GM18511 (cell line): ENCODE data around the gene TMEM41B.
"Not testable (repeated sequence)": the region's sequence is repeated elsewhere in the genome, so short reads cannot be mapped to it uniquely, and the experiment has no call there.

Experiments
- ATAC-seq: cut with Tn5 transposase; IDR thresholded peaks from one replicate; pipeline ENCODE4 v1.9.1; 2021; ENCODE audit warnings: mild to moderate bottlenecking, moderate library complexity; ENCODE audit not compliant: unreplicated experiment

Gene TMEM41B

GRCh38 chr11:9314291-9315077, at the start of gene TMEM41B:
Gene TMEM41B, minus strand, starts transcription at chr11:9314593. Its CDS starts 152 bp downstream, at chr11:9314441.
- peak; percentile 97 for ATAC-seq

GRCh38 chr11:9362393-9362863, 48.0 kb upstream of the TMEM41B start:
- no peak for ATAC-seq

GRCh38 chr11:9360862-9361622, 46.6 kb upstream of the TMEM41B start:
- ATAC-seq = not testable (repeated sequence)

GRCh38 chr11:9357041-9357440, 42.6 kb upstream of the TMEM41B start:
- no peak for ATAC-seq

- no peak for ATAC-seq
Measured at GRCh38 chr11:9351321-9351881, 37.0 kb upstream of the TMEM41B start.

DNA sequence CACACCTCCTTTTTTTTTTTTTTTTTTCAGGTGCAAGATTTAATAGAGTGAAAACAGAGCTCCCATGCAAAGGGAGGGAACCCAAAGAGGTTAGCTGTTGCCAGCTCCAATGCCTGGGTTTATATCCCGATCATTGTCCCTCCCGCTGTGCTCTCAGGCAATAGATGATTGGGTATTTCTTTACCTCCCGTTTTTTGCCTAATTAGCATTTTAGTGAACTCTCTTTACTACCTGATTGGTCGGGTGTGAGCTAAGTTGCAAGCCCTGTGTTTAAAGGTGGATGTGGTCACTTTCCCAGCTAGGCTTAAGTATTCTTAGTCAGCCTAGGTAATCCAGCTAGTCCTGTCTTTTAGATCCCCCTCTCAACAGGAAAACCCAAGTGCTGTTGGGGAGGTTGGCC, 33.4 kb upstream of the TMEM41B start:
- ATAC-seq = not testable (repeated sequence)

DNA sequence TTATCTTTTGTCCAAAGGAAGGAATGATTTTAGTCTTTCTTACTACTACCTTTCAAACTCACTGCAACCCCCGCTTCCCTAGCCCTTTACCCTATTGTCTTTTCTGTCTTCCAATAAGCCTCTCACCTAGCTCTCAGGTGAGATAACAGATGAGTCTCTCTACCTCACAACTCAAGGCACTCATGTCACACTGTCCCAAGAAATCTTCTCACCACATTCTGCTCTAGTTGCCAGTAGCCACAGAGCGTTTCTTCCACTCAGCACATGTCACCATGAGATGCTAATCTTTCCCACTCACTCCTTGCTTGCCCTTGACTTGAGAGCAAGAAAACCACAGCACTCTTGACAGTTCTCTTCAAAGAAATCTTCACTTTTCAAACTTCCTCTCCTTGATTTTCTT, 32.7 kb upstream of the TMEM41B start:
- ATAC-seq = no peak

GRCh38 chr11:9344061-9344680, 29.8 kb upstream of the TMEM41B start:
- ATAC-seq = no peak

DNA sequence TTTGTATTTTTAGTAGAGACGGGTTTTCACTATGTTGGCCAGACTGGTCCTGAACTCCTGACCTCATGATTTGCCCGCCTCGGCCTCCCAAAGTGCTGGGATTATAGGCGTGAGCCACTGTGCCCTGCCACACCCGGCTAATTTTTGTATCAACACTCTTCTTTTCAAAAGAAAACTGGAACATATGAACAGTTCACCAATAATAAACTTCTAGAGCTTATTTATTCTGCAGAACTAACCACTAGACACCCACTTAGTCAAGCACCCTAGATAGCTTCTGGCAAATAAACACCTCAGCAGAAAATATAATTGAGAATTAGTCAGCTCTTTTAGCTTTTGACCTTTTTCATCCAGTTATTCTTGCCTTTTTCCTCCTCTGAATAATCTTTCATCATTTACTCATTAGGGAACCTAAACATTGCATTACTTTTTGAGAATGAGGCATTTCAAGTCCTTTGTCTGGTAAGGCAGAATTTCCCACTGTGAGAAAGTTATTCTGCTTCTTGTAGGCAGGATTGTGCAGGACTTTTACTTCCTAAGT, 27.3 kb upstream of the TMEM41B start:
- no peak for ATAC-seq

DNA sequence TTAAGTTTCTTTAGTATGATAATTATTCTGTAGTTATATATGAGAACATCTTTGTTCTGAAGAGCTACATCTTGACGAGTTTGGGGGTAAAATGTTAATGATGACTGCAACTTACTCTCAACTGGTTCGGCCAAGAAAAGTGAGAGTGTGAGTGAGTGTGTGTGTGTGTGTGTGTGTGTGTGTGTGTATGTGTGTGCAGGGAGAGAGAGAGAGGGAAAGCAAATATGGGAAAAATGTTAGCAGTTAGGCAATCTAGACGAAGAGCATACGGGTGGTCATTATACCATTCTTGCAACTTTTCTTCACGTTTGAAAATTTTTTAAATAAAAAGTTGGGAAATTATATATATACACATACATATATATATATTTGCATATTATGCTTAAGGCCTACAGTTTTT, 18.3 kb upstream of the TMEM41B start:
- no peak for ATAC-seq

DNA sequence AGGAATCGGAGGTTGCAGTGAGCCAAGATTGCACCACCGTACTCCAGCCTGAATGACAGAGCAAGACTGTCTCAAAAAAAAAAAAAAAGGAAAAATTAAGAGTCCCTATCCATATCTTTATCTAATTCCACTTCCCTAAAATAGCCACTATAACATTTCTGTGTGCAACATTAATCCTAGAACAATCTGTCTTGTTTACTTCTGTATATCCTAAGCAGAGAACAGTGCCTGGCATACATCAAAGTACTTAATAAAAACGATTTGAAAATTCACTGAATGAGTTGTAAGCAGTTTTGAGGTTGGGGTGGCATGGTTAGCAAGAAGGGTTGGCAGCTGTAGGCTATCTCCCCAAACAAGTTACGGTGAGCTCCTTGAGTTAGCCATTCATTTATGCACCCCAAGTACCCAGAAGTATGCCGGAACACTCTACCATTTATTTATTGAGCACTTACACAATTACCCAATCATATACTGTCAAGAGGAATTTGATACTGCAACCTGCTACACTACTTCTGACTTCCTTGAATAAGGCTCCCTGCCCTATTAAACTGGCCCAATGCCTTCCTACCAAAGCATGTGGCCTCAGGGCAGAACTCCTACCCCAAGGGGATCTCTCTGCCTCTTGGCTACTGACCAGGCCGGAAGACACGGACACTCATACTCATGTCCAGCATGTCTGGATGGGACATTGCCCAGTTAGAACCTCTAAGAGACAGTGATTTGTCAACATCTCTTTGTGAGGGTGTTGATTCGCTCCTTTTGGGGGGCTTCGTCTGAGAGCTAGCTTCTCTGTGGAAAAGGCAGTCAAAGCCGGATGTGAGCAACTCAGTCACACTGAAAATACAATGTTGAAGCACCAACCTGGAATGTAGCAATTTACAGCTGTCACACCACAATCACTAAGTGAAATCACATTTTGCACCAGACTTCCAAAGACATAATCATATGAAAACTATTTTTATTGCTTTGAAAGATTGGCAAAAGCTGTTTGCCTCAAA, 16.3 kb upstream of the TMEM41B start:
- ATAC-seq = no peak

GRCh38 chr11:9320047-9320446, 5.7 kb upstream of the TMEM41B start:
- no peak for ATAC-seq

DNA sequence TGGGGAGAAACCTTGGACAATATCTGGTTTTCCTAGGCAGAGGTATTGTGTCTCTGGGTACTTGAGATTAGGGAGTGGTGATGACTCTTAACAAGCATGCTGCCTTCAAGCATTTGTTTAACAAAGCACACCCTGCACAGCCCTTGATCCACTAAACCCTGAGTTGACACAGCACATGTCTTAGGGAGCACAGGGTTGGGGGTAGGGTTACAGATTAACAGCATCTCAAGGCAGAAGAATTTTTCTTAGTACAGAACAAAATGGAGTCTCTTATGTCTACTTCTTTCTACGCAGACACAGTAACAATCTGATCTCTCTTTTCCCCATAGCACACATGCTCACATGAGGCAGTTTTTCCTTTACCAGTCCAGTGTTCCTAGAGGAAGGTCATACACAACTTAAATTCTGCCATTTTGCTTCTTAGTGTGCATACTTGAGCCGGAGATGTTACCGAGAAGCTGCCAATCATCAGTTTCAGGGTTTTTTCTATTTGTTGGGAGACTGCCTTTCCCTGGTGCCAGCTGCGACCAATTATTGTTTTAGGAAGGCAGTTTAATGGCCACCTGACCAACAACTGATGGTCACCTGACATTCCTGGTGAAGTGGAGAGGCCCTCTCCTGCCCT, 5.1 kb upstream of the TMEM41B start:
- not testable (repeated sequence) for ATAC-seq

DNA sequence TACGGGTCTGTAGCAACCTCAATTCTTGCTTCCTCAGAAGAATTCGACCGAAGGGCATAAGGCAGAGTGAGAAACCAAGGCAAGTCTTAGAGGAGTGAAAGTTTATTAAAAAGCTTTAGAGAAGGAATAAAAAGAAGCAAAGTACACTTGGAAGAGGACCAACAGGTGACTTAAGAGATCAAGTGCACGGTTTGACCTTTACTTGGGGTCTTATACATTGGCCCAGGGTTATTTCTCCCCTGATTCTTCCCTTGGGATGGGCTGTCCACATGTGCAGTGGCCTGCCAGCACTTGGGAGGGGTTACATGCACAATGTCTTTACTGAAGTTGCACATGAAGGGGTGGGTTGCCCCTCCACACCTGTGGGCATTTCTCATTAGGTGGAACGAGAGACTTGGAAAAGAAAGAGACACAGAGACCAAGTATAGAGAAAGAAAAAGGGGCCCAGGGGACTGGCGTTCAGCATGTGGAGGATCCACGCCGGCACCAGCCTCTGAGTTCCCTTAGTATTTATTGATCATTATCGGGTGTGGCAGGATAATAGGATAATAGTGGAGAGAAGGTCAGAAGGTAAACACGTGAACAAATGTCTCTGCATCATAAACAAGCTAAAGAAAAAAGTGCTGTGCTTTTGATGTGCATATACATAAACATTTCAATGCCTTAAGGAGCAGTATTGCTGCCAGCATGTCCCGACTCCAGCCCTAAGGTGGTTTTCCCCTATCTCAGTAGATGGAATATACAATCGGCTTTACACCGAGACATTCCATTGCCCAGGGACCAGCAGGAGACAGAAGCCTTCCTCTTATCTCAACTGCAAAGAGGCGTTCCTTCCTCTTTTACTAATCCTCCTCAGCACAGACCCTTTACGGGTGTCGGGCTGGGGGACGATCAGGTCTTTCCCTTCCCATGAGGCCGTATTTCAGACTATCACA, 4.3 kb upstream of the TMEM41B start:
- not testable (repeated sequence) for ATAC-seq

DNA sequence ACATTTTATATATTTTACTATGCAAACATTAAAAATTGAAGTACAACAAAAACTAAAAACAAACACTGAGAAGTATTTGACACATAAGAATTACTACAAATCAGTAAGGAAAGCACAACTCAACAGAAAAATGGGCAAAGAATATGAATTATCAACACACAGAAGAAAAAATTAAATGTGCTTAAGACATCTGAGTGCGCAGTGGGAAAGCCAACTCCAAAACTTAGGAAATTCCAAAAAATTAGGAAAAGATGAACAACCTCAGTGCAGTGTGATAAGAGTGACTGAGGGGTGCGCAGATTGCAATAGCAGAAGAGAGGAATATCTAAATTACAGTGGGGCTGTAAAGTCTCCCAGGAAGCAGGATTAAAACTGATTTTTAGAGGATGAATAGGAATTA, 1.9 kb upstream of the TMEM41B start:
- ATAC-seq = no peak

- no peak for ATAC-seq
Measured at GRCh38 chr11:9315078-9315688, 790 bp upstream of the TMEM41B start.

GRCh38 chr11:9313648-9314290, 624 bp downstream of the TMEM41B start:
- peak; percentile 21 for ATAC-seq
